ENCODE results near the gene MUC4. TPM values are rescaled to one million over a fixed set of nuclear protein-coding genes. Genes with fewer than 3 reads are reported as not detected.
A peak's percentile ranks its signal among the peaks of the same experiment; 100 is the strongest.
"Not testable (repeated sequence)": the region's sequence is repeated elsewhere in the genome, so short reads cannot be mapped to it uniquely, and the experiment has no call there.

Gene MUC4
- total and polyA plus RNA-seq, 3 experiments from 2014 or later = 0.24 to 0.35 TPM; not detected in 1

DNA sequence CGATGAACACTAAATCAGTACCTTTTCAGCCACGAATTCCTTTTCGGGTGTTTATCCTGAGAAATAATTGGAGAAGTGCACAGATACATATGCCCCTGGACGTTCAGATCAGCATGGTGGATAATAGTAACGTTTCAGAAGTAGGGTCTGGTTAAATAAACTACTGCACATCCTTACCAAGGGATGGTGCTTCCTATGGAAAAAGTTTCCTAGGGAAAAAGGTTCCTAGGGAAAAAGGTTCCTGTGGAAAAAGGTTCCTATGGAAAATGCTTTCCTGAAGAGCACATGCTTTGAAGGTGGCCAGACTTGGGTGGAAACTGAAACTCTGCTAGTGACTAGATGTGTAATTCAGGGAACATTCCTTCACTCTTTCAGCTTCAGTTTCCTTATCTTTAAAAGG, 62.6 kb downstream of the MUC4 start:
- H3K36me3 Mint-ChIP-seq; H3K9me3 Mint-ChIP-seq; DNase-seq; H3K27ac Mint-ChIP-seq; H3K4me3 ChIP-seq (ENCODE audit: low read length); H3K27me3 ChIP-seq (ENCODE audit: insufficient read depth, low read length, poor library complexity, severe bottlenecking); H3K4me1 ChIP-seq (ENCODE audit: insufficient read depth, low read length); POLR2A ChIA-PET; H3K4me3 Mint-ChIP-seq; H3K36me3 ChIP-seq (ENCODE audit: insufficient read depth, low read length); CTCF ChIA-PET; H3K9me3 ChIP-seq (ENCODE audit: low read length); H3K27ac ChIP-seq (ENCODE audit: low read depth, low read length): not testable (repeated sequence)
- H3K27me3 Mint-ChIP-seq = peaks cover 10 to 22% of the 10 kb centered on the region in 2 donors
- peaks cover 10 to 22% (median 14%) of the 10 kb centered on the region in 3 donors for H3K4me1 Mint-ChIP-seq

GRCh38 chr3:195748661-195749060, 63.1 kb downstream of the MUC4 start:
- Mint-ChIP-seq H3K9me3 (no peaks in the 10 kb centered on the region), H3K27me3 (peaks cover 10 to 18% of the 10 kb centered on the region in 2 donors), H3K36me3 (no peaks in the 10 kb centered on the region), H3K4me3 (peak overlapping the region in 1 of 7 donors; percentile 9), H3K4me1 (peaks cover 10 to 18% (median 14%) of the 10 kb centered on the region in 3 donors), H3K27ac (peak overlapping the region in 1 of 8 donors; percentile 47)
- H3K36me3 ChIP-seq (ENCODE audit: insufficient read depth, low read length) = no peaks in the 10 kb centered on the region
- peaks cover 6% of the 10 kb centered on the region for H3K4me1 ChIP-seq (ENCODE audit: insufficient read depth, low read length)
- DNase-seq = no peak
- ChIA-PET POLR2A (no interaction called here), CTCF (interaction anchor here (1.2 to 1.4 kb wide), 2 partner anchors 102 to 127 kb away, joined by 4 to 5 read pairs; no protein-coding TSS in a partner anchor)
- H3K27ac ChIP-seq (ENCODE audit: low read depth, low read length) = no peak overlapping the region
- no peak overlapping the region for H3K4me3 ChIP-seq (ENCODE audit: low read length)
- H3K9me3 ChIP-seq (ENCODE audit: low read length) = no peaks in the 10 kb centered on the region
- peaks cover 4% of the 10 kb centered on the region for H3K27me3 ChIP-seq (ENCODE audit: insufficient read depth, low read length, poor library complexity, severe bottlenecking)

DNA sequence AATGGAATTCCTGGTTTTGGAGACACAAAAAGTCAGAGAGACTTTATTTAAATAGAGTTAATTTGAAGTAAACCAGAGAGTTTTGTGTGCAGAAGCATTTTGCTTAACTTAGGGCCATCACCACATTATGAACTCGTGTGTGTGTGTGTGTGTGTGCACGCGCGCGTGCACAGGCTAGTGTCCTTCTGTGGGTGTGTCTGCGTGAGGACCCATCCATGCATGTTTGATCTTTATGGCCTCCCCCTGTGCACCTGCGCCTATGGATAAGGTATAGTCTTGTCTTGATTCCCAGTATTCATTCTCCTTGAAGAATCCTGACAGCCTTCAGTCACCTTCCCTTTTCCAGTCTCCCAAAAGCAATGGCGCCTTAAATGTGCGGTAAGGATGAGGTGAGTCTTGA, 65.0 kb downstream of the MUC4 start:
- H3K27ac Mint-ChIP-seq = no peak overlapping the region
- POLR2A ChIA-PET = no interaction called here

DNA sequence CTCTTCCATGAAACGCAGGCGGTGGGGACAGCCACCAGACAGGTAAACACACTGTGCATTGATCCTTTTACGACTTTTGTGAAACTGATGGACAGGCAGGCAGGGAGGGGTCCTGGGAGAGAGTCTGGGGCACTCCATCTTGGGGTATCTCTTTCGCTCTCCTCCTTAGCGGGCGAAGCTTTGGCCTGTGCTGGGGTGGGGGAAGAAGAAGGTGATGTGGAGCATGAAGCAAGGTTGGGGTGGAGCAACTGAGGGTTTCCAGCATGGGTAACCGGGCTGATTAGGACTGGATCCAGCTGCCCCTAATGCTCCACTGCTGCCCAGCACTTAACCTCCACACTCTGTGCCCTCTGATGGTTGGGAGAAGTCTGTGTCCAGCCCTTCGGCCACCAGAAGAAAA, 65.4 kb downstream of the MUC4 start:
- CTCF ChIA-PET = no interaction called here
- POLR2A ChIA-PET = no interaction called here
- Histone ChIP-seq H3K36me3 (ENCODE audit: insufficient read depth, low read length) (no peaks in the 10 kb centered on the region), H3K4me3 (ENCODE audit: low read length) (no peak overlapping the region), H3K9me3 (ENCODE audit: low read length) (no peaks in the 10 kb centered on the region), H3K27me3 (ENCODE audit: insufficient read depth, low read length, poor library complexity, severe bottlenecking) (peaks cover 4% of the 10 kb centered on the region), H3K4me1 (ENCODE audit: insufficient read depth, low read length) (peaks cover 6% of the 10 kb centered on the region), H3K27ac (ENCODE audit: low read depth, low read length) (no peak overlapping the region)
- Mint-ChIP-seq H3K27ac (no peak overlapping the region), H3K27me3 (peaks cover 12 to 18% of the 10 kb centered on the region in 2 donors), H3K4me1 (peaks cover 10 to 14% (median 14%) of the 10 kb centered on the region in 3 donors), H3K4me3 (no peak overlapping the region), H3K36me3 (no peaks in the 10 kb centered on the region), H3K9me3 (no peaks in the 10 kb centered on the region)
- DNase-seq = no peak

More for the DNA sequence above, 65.0 kb downstream of the MUC4 start:
- Histone ChIP-seq H3K4me3 (ENCODE audit: low read length) (no peak overlapping the region), H3K36me3 (ENCODE audit: insufficient read depth, low read length) (no peaks in the 10 kb centered on the region), H3K9me3 (ENCODE audit: low read length) (no peaks in the 10 kb centered on the region), H3K27ac (ENCODE audit: low read depth, low read length) (no peak overlapping the region), H3K27me3 (ENCODE audit: insufficient read depth, low read length, poor library complexity, severe bottlenecking) (peaks cover 4% of the 10 kb centered on the region), H3K4me1 (ENCODE audit: insufficient read depth, low read length) (peaks cover 6% of the 10 kb centered on the region)
- Mint-ChIP-seq H3K36me3 (no peaks in the 10 kb centered on the region), H3K4me3 (peak overlapping the region in 1 of 7 donors; percentile 12), H3K27me3 (peaks cover 12 to 18% of the 10 kb centered on the region in 2 donors), H3K4me1 (peaks cover 10 to 14% (median 14%) of the 10 kb centered on the region in 3 donors), H3K9me3 (no peaks in the 10 kb centered on the region)
- DNase-seq = no peak
- CTCF ChIA-PET = no interaction called here

DNA sequence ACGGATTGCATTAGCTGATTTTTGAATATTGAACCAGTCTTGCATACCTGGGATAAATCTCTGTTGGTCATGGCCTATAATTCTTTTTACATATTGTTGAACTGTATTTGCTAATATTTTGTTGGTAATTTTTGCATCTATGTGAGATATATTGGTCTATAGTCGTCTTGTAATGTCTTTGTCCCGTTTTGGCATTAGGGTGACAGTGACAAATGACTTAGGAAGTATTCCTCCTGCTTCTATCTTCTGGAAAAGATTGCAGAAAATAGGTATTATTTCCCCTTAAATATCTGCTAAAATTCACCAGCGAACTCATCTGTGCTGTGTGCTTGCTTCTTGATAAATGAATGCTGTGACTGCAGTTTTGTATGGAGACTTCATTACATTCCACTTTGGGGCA, 67.3 kb downstream of the MUC4 start:
- Histone ChIP-seq H3K4me1 (ENCODE audit: insufficient read depth, low read length) (peaks cover 6% of the 10 kb centered on the region), H3K4me3 (ENCODE audit: low read length) (no peak overlapping the region), H3K9me3 (ENCODE audit: low read length) (no peaks in the 10 kb centered on the region), H3K27me3 (ENCODE audit: insufficient read depth, low read length, poor library complexity, severe bottlenecking) (peaks cover 4% of the 10 kb centered on the region), H3K36me3 (ENCODE audit: insufficient read depth, low read length) (no peaks in the 10 kb centered on the region), H3K27ac (ENCODE audit: low read depth, low read length) (no peak overlapping the region)
- H3K27ac Mint-ChIP-seq = peak overlapping the region in 1 of 8 donors; percentile 17
- no peak overlapping the region for H3K4me3 Mint-ChIP-seq
- peaks cover 14 to 26% of the 10 kb centered on the region in 2 donors for H3K27me3 Mint-ChIP-seq
- H3K36me3 Mint-ChIP-seq = no peaks in the 10 kb centered on the region
- ChIA-PET CTCF (no interaction called here), POLR2A (interaction anchor here (0.6 kb wide), 1 partner anchor 14 kb away, joined by 11 read pairs; no protein-coding TSS in a partner anchor)
- H3K4me1 Mint-ChIP-seq = peaks cover 10 to 14% (median 14%) of the 10 kb centered on the region in 3 donors
- no peaks in the 10 kb centered on the region for H3K9me3 Mint-ChIP-seq
- DNase-seq = no peak

GRCh38 chr3:195739561-195740111, 72.1 kb downstream of the MUC4 start:
- POLR2A ChIA-PET = no interaction called here
- Histone ChIP-seq H3K27ac (ENCODE audit: low read depth, low read length) (no peak overlapping the region), H3K27me3 (ENCODE audit: insufficient read depth, low read length, poor library complexity, severe bottlenecking) (no peaks in the 10 kb centered on the region), H3K4me1 (ENCODE audit: insufficient read depth, low read length) (no peaks in the 10 kb centered on the region), H3K9me3 (ENCODE audit: low read length) (no peaks in the 10 kb centered on the region), H3K4me3 (ENCODE audit: low read length) (no peak overlapping the region), H3K36me3 (ENCODE audit: insufficient read depth, low read length) (no peaks in the 10 kb centered on the region)
- DNase-seq = no peak
- no peaks in the 10 kb centered on the region for H3K9me3 Mint-ChIP-seq
- CTCF ChIA-PET = no interaction called here
- H3K4me3 Mint-ChIP-seq = no peak overlapping the region
- H3K27ac Mint-ChIP-seq = no peak overlapping the region
- H3K27me3 Mint-ChIP-seq = peaks cover 7 to 14% of the 10 kb centered on the region in 2 donors
- H3K36me3 Mint-ChIP-seq = peaks cover 0 to 6% (median 4%) of the 10 kb centered on the region in 3 donors
- H3K4me1 Mint-ChIP-seq = no peaks in the 10 kb centered on the region

DNA sequence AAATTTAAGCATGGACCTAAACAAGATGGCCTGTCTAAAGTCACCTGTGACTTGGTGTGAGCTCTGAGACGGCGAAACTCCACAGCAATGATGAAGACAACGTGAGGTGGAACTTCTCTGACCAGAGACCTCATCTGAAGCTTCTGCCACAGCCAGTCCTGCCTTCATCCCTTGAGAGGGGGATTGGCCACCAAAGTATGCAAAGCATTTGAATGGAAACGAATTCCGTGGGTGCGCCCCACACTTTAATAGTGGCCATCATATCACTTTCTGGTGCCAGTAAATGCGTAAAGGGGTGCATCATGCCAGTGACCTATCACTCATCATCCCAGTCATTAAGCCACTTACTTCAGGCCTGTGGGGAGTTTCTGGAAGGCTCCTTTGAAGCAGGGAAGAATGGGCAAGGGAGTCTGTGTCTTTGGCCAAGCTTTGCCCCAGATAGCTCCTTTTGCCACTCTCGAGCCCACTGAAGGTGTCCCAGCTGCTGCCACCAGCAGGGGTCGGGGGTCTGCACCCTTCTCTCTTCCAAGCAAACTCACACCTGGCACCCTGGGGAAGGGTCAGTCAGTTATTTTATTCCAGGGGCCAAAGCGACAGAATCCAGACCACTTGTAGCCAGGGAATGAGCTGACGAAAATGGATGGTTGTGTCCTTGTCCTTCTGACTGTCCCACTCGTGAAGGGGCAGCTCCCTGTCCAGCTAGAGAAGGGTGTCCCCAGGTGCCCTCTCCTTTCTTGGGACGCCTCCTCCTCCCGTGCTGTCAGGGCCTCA, 73.3 kb downstream of the MUC4 start:
- no peak for DNase-seq
- Mint-ChIP-seq H3K4me3 (no peak overlapping the region), H3K27me3 (peaks cover 7 to 8% of the 10 kb centered on the region in 2 donors), H3K27ac (peak overlapping the region in 1 of 8 donors; percentile 38), H3K9me3 (no peaks in the 10 kb centered on the region), H3K36me3 (peaks cover 0 to 6% (median 6%) of the 10 kb centered on the region in 3 donors), H3K4me1 (no peaks in the 10 kb centered on the region)
- ChIA-PET CTCF (no interaction called here), POLR2A (interaction anchor here (0.6 kb wide), 2 partner anchors 35 to 715 kb away, joined by 4 to 7 read pairs; no protein-coding TSS in a partner anchor)
- Histone ChIP-seq H3K4me3 (ENCODE audit: low read length) (no peak overlapping the region), H3K36me3 (ENCODE audit: insufficient read depth, low read length) (no peaks in the 10 kb centered on the region), H3K4me1 (ENCODE audit: insufficient read depth, low read length) (no peaks in the 10 kb centered on the region), H3K27me3 (ENCODE audit: insufficient read depth, low read length, poor library complexity, severe bottlenecking) (no peaks in the 10 kb centered on the region), H3K27ac (ENCODE audit: low read depth, low read length) (no peak overlapping the region), H3K9me3 (ENCODE audit: low read length) (no peaks in the 10 kb centered on the region)

- H3K4me3 ChIP-seq (ENCODE audit: low read length); H3K4me1 ChIP-seq (ENCODE audit: insufficient read depth, low read length); H3K36me3 Mint-ChIP-seq; H3K27me3 Mint-ChIP-seq; H3K27ac Mint-ChIP-seq; H3K4me1 Mint-ChIP-seq; H3K9me3 Mint-ChIP-seq; DNase-seq; H3K9me3 ChIP-seq (ENCODE audit: low read length); H3K4me3 Mint-ChIP-seq; CTCF ChIA-PET; H3K27me3 ChIP-seq (ENCODE audit: insufficient read depth, low read length, poor library complexity, severe bottlenecking); H3K36me3 ChIP-seq (ENCODE audit: insufficient read depth, low read length); H3K27ac ChIP-seq (ENCODE audit: low read depth, low read length): not testable (repeated sequence)
- POLR2A ChIA-PET = interaction anchor here (0.6 kb wide), 1 partner anchor 715 kb away, joined by 4 read pairs; no protein-coding TSS in a partner anchor
Observed at GRCh38 chr3:195737782-195738181, 73.9 kb downstream of the MUC4 start.
